LNCaP clone FGC (cell line): Measurements from ENCODE around the gene ZBTB40.

Source experiments
- DNase-seq: peaks from one replicate; pipeline ENCODE4 v3.0.0-alpha.2; 2011; ENCODE audit warnings: low read depth
- H3K4me3 ChIP-seq: 2 replicates; pipeline ENCODE4 v1.5.1; 2011; ENCODE audit warnings: mild to moderate bottlenecking, low read depth, low read length, control low read depth
- CTCF ChIP-seq: IDR thresholded peaks from 2 replicates; pipeline ENCODE4 v1.5.1; 2012; ENCODE audit warnings: mild to moderate bottlenecking; ENCODE audit not compliant: control insufficient read depth, insufficient read depth; ENCODE audit errors: extremely low read depth

The ZBTB40 gene

DNA sequence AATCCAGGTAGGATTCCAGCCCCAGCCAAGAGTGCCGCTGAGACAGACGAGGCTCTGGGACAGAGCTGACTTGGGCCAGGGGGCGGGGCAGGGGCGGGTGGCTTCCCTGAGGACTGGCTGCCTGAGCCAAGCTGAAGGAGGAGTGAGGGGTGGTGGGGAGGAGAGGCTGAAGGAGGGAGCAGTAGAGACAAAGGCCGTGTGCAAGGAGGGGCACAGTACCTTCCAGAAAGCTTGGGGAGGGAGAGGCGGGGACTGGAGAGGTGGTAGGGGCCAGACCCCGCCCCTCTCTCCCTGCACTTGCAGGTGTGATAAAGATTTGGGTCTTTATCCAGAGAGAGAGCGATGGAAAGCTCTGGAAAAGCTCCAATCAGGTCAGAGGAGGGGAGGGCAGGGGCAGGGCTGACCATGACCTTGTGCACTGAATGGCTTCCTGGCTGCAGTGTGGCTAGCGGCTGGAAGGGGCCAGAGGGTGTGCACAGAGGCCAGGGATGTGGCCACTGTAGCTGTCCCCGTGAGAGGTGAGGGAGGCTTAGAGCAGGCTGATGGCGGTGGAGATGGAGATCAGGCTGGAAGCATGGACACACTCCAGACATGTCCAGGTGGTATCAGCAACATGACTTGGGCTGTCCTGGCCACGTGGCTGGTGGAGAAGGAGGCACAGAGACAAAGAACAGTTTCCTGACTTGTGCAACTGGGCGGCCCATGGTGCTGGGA, 104.9 kb downstream of the ZBTB40 start:
- no peak overlapping the region for H3K4me3 ChIP-seq
- no peak for DNase-seq
- TF ChIP-seq CTCF = no peak

DNA sequence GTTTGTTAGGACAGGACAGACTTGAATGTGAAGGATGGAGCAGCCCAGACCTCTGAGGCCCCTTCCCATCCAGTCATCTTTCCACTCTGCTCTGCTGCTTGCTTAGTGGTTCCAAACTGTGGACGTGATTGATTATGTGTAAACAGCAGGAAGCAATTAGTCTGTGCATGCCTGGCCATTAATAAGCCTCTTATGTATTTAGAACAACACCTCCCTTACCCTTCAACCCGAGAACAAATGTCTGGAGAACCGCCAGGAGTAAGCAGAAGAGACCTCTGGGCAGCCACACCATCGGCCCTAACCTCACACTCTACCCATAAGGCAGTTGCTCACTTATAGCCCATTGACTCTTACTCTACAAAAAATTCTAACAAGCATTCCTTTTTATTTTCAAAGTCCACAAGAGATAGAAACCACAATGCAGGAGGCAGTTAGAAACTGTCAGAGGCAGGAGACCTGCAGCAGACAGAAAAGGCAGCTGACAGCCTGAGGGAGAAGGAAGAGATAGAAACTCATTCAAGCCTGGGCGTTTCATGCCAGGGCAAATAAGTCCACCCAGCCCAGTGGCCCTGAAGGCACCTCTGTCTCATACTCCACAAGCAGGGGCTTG, 105.8 kb downstream of the ZBTB40 start:
- TF ChIP-seq CTCF = no peak
- H3K4me3 ChIP-seq = no peak overlapping the region
- no peak for DNase-seq

- H3K4me3 ChIP-seq = no peak within 1 kb of the TSS
- no peak for DNase-seq
- TF ChIP-seq CTCF = no peak
Measured at GRCh38 chr1:22562584-22563583, 111.2 kb downstream of the ZBTB40 start, which contains the start of gene EPHA8. EPHA8 (plus strand) TSS chr1:22563489; CDS start chr1:22563636, 147 bp downstream.

- no peak overlapping the region for H3K4me3 ChIP-seq
- DNase-seq = no peak
- no peak for TF ChIP-seq CTCF
Measured at GRCh38 chr1:22563671-22564602, 112.3 kb downstream of the ZBTB40 start.

GRCh38 chr1:22566161-22566560, 114.5 kb downstream of the ZBTB40 start:
- no peak overlapping the region for H3K4me3 ChIP-seq
- no peak for TF ChIP-seq CTCF
- no peak for DNase-seq

GRCh38 chr1:22567197-22567596, 115.5 kb downstream of the ZBTB40 start:
- DNase-seq = no peak
- no peak overlapping the region for H3K4me3 ChIP-seq
- no peak for TF ChIP-seq CTCF
